PC-3 (cell line): Measurements from ENCODE around the gene GPATCH3. TPM values are rescaled to one million over a fixed set of nuclear protein-coding genes. Genes with fewer than 3 reads are reported as not detected.
"Not testable (repeated sequence)": the region's sequence is repeated elsewhere in the genome, so short reads cannot be mapped to it uniquely, and the experiment has no call there.

ENCODE experiments used
- ATAC-seq: fragments of 200-7000 bp; cut with Tn5 transposase; 2 replicates; pipeline ENCODE4 v1.9.1; 2020; ENCODE audit warnings: mild to moderate bottlenecking, moderate library complexity
- BruUV-seq: library from RNA; stranded (reverse); fragments of 400-500 nt; replicated peaks from 2 replicates; lab custom pipeline; 2021; lab: Mats Ljungman, UMichigan
- CTCF ChIA-PET: fragments of 300-600 bp; sonication (Branson Sonifier 250); formaldehyde crosslinking; loops from one replicate; lab custom pipeline; 2022; ENCODE audit warnings: antibody characterized with exemption; lab: Charles Lee
- POLR2A ChIA-PET: fragments of 300-600 bp; sonication (Branson Sonifier 250); formaldehyde crosslinking; loops from one replicate; lab custom pipeline; 2022; ENCODE audit warnings: antibody characterized with exemption; ENCODE audit not compliant: unreplicated experiment; lab: Charles Lee
- DNase-seq: peaks from one replicate; pipeline ENCODE4 v3.0.0-alpha.2; 2015
- H2AFZ ChIP-seq: fragments of 300-600 bp; sonication (generic); 2 replicates; pipeline ENCODE4 v1.6.0; 2016; ENCODE audit warnings: antibody characterized with exemption, low read length
- H3F3A ChIP-seq: fragments of 300-600 bp; sonication (generic); one replicate; pipeline ENCODE4 v1.6.0; 2017; ENCODE audit warnings: antibody characterized with exemption, low read length, control low read depth, mild to moderate bottlenecking; ENCODE audit not compliant: unreplicated experiment
- H3K27ac ChIP-seq: fragments of 300-600 bp; sonication (generic); 2 replicates; pipeline ENCODE4 v1.5.1; 2016; ENCODE audit warnings: mild to moderate bottlenecking, low read length
- H3K27me3 ChIP-seq: fragments of 300-600 bp; sonication (generic); 2 replicates; pipeline ENCODE4 v1.6.1; 2016; ENCODE audit warnings: low read length, mixed read lengths
- H3K36me3 ChIP-seq: fragments of 300-600 bp; sonication (generic); 2 replicates; pipeline ENCODE4 v1.6.1; 2016; ENCODE audit warnings: low read depth, mixed run types, low read length, mixed read lengths
- H3K4me1 ChIP-seq: fragments of 300-600 bp; sonication (generic); 2 replicates; pipeline ENCODE4 v1.5.1; 2016; ENCODE audit warnings: low read length; ENCODE audit not compliant: insufficient read depth
- H3K4me2 ChIP-seq: fragments of 300-600 bp; sonication (generic); 2 replicates; pipeline ENCODE4 v1.6.0; 2016; ENCODE audit warnings: low read length
- H3K4me3 ChIP-seq: fragments of 300-600 bp; sonication (generic); 2 replicates; pipeline ENCODE4 v1.5.1; 2016; ENCODE audit warnings: mild to moderate bottlenecking, low read length, mixed read lengths
- H3K79me2 ChIP-seq: fragments of 300-600 bp; sonication (generic); 2 replicates; pipeline ENCODE4 v1.6.1; 2017; ENCODE audit warnings: low read length, mixed read lengths
- H3K9ac ChIP-seq: fragments of 300-600 bp; sonication (generic); 2 replicates; pipeline ENCODE4 v1.6.0; 2016; ENCODE audit warnings: mild to moderate bottlenecking, low read length
- H3K9me2 ChIP-seq: fragments of 300-600 bp; sonication (generic); replicated peaks from 2 replicates; pipeline ENCODE4 v1.6.1; 2016; ENCODE audit warnings: mixed run types, low read length, mixed read lengths
- H3K9me3 ChIP-seq: fragments of 300-600 bp; sonication (generic); 2 replicates; pipeline ENCODE4 v1.6.1; 2016; ENCODE audit warnings: low read length, mixed read lengths
- H4K20me1 ChIP-seq: fragments of 300-600 bp; sonication (generic); 2 replicates; pipeline ENCODE4 v1.6.1; 2016; ENCODE audit warnings: low read length, mixed read lengths
- EZH2 ChIP-seq: fragments of 300-600 bp; sonication (generic); IDR thresholded peaks from one replicate; pipeline ENCODE4 v1.6.1; 2017; ENCODE audit warnings: antibody characterized with exemption, mild to moderate bottlenecking, low read length; ENCODE audit not compliant: unreplicated experiment
- EZH2phosphoT487 ChIP-seq: fragments of 300-600 bp; sonication (generic); IDR thresholded peaks from 2 replicates; pipeline ENCODE4 v1.6.1; 2018; ENCODE audit warnings: mild to moderate bottlenecking, antibody characterized with exemption, low read length, borderline replicate concordance
- intact Hi-C: fragments of 100-400 bp; cut with micrococcal nuclease; formaldehyde crosslinking; loops from 2 replicates; pipeline ENCODE4 v1.9.0; 2023
- total RNA-seq: library from RNA; depleted of rRNA; stranded (reverse); fragments of >200 nt; gene quantifications from 2 replicates; pipeline ENCODE4 v1.2.3, GENCODE V29; 2014
- TF ChIP-seq, protein P1 (sequence below): fragments of 300-600 bp; sonication (generic); conservative IDR thresholded peaks from 2 replicates; pipeline ENCODE4 v1.5.1; 2017; ENCODE audit warnings: antibody characterized with exemption, low read depth, mild to moderate bottlenecking, low read length

The GPATCH3 gene
- total RNA-seq, 1 experiment from 2014 or later, result 18.8 TPM

DNA sequence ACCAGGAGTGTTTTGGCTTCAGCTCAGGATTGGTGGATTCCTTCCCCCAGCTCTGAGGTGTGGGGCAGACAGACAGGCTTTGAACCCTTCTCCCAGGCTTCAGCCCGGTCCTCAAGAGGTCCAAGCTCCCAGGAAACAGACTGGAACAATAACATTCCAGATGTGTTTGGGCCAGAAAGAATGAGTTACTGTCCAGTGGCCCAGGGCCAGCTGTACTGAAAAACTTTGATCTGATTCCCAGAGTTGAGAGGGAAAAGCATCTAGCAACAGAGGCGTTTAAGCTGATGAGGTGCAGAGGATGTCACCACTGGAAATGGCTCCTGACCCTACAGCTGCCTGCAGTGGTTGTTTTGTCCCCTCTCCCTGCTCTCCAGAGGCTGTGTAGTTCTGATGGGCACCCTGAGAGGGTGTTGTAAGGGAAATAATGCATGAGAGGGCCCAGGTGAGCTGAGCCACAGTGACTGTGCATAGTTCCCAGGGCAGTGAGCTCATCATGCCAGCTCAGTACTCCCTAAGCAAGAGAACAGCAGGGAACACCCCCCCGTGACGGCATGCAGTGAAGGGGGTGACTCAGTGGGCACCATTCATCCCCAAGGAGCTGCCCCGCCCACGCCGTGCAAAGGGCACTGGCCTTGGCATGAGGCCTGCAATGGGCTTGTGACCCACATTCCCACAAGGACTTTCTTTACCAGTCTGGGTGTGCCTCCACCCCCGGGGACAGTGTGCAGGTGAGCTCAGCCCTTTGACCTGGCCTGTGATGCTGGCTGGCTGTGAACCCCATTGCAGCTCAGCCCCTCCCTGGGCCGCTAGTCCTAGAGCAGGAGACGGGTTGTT is 51.1 kb downstream of the GPATCH3 start:
- Histone ChIP-seq H3K4me2 (peak overlapping the region; percentile 50), H2AFZ (no peak overlapping the region), H3K27me3 (no peaks in the 10 kb centered on the region), H3F3A (peaks cover 8% of the 10 kb centered on the region), H3K9me2 (no peaks in the 10 kb centered on the region), H3K4me3 (no peak overlapping the region), H3K36me3 (peaks cover 34% of the 10 kb centered on the region), H3K9me3 (no peaks in the 10 kb centered on the region), H3K4me1 (peaks cover 45% of the 10 kb centered on the region), H3K27ac (peak overlapping the region; percentile 95), H4K20me1 (no peaks in the 10 kb centered on the region), H3K9ac (peak overlapping the region; percentile 72), H3K79me2 (peaks cover 4% of the 10 kb centered on the region; the same call in 1 of the 2 replicates)
- CTCF ChIA-PET, result interaction anchor here (0.6 to 1.5 kb wide), 8 partner anchors 13 to 379 kb away, joined by 3 to 8 read pairs (median 4); no protein-coding TSS in a partner anchor
- POLR2A ChIA-PET, result interaction anchor here (0.5 to 0.8 kb wide), 2 partner anchors 16 to 49 kb away, joined by 4 to 17 read pairs; no protein-coding TSS in a partner anchor
- no TSS peak for BruUV-seq
- TF ChIP-seq EZH2 (no peak), EZH2phosphoT487 (no peak)
- TF ChIP-seq, protein P1, sequence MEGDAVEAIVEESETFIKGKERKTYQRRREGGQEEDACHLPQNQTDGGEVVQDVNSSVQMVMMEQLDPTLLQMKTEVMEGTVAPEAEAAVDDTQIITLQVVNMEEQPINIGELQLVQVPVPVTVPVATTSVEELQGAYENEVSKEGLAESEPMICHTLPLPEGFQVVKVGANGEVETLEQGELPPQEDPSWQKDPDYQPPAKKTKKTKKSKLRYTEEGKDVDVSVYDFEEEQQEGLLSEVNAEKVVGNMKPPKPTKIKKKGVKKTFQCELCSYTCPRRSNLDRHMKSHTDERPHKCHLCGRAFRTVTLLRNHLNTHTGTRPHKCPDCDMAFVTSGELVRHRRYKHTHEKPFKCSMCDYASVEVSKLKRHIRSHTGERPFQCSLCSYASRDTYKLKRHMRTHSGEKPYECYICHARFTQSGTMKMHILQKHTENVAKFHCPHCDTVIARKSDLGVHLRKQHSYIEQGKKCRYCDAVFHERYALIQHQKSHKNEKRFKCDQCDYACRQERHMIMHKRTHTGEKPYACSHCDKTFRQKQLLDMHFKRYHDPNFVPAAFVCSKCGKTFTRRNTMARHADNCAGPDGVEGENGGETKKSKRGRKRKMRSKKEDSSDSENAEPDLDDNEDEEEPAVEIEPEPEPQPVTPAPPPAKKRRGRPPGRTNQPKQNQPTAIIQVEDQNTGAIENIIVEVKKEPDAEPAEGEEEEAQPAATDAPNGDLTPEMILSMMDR, result peak; percentile 17; the same call in 1 of the 2 replicates
- DNase-seq, result peak; percentile 95
- intact Hi-C loops, result loop anchor here (1.0 kb wide), 1 partner anchor 14 kb away; the partner anchor contains the start of gene SFN
- ATAC-seq, result peak; percentile 68

DNA sequence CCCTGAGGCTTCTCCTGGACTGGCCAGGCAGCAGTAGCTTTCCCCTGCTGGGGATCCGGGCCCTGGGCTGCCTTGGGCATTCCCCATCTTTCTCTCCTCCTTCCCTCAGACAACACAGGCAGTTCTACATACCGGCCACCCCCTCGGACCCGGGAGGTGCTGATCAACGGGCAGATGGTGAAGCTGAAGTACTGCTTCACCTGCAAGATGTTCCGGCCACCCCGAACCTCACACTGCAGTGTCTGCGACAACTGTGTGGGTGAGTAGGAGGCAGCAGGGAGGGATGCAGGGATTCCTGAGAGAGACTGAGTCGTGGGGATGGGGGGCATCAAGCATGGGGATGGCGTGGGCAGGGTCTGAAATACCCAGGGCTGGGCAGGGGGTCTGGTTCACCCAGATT is 51.8 kb downstream of the GPATCH3 start:
- no peak overlapping the region for H3K4me3 ChIP-seq
- ATAC-seq, result no peak
- H3F3A ChIP-seq, result peaks cover 8% of the 10 kb centered on the region
- DNase-seq, result no peak
- no TSS peak for BruUV-seq
- H3K9ac ChIP-seq, result peak overlapping the region; percentile 72
- POLR2A ChIA-PET, result no interaction called here
- no peak overlapping the region for H2AFZ ChIP-seq
- no peaks in the 10 kb centered on the region for H3K9me2 ChIP-seq
- peak overlapping the region; percentile 95 for H3K27ac ChIP-seq
- intact Hi-C loops, result no loop called here
- peaks cover 27% of the 10 kb centered on the region for H3K36me3 ChIP-seq
- H3K79me2 ChIP-seq, result peaks cover 4% of the 10 kb centered on the region; the same call in 1 of the 2 replicates
- no peaks in the 10 kb centered on the region for H4K20me1 ChIP-seq
- H3K4me2 ChIP-seq, result peak overlapping the region; percentile 50
- CTCF ChIA-PET, result no interaction called here
- H3K9me3 ChIP-seq, result no peaks in the 10 kb centered on the region
- TF ChIP-seq EZH2phosphoT487, result no peak
- TF ChIP-seq, protein P1, result no peak
- no peak for TF ChIP-seq EZH2
- H3K27me3 ChIP-seq, result no peaks in the 10 kb centered on the region
- H3K4me1 ChIP-seq, result peaks cover 39% of the 10 kb centered on the region

GRCh38 chr1:26847826-26848225 is 52.4 kb downstream of the GPATCH3 start:
- POLR2A ChIA-PET, result interaction anchor here (0.6 kb wide), 1 partner anchor 60 kb away, joined by 14 read pairs; the partner anchor contains the start of gene PIGV
- intact Hi-C loops, H3K9me3 ChIP-seq, H3K79me2 ChIP-seq, H3K9me2 ChIP-seq, H3K27me3 ChIP-seq, H4K20me1 ChIP-seq, H3F3A ChIP-seq, H2AFZ ChIP-seq, H3K4me3 ChIP-seq, BruUV-seq, CTCF ChIA-PET: not testable (repeated sequence)
- peaks cover 26% of the 10 kb centered on the region for H3K36me3 ChIP-seq
- DNase-seq (peak; percentile 31), ATAC-seq (0 out of 2 replicates have a peak, but pooled peaks have one; percentile 23)
- H3K4me1 ChIP-seq, result peaks cover 34% of the 10 kb centered on the region
- H3K4me2 ChIP-seq, result peak overlapping the region; percentile 50; the same call in 1 of the 2 replicates
- peak overlapping the region; percentile 72 for H3K9ac ChIP-seq
- H3K27ac ChIP-seq, result peak overlapping the region; percentile 95
